DND-41 (cell line): ENCODE results near the gene DAAM2.

Experiments used
- CTCF ChIP-seq: IDR thresholded peaks from 2 replicates; pipeline ENCODE4 v1.5.1; 2012; ENCODE audit warnings: borderline replicate concordance, low read length, moderate library complexity, mild to moderate bottlenecking; ENCODE audit not compliant: poor library complexity, severe bottlenecking; ENCODE audit errors: extremely low read depth
- EZH2 ChIP-seq: IDR thresholded peaks from 3 replicates; pipeline ENCODE4 v1.6.1; 2012; ENCODE audit warnings: borderline replicate concordance, low read depth, mild to moderate bottlenecking, moderate library complexity, low read length, inconsistent platforms; ENCODE audit not compliant: severe bottlenecking

- TF ChIP-seq CTCF = peak; percentile 18
- TF ChIP-seq EZH2 = no peak
Observed at GRCh38 chr6:39812853-39813533, 20.8 kb downstream of the DAAM2 start.
